HG03571 (cell line): ENCODE results near the gene PRDM16.

Experiments
- ATAC-seq: cut with Tn5 transposase; IDR thresholded peaks from one replicate; pipeline ENCODE4 v1.9.1; 2021; ENCODE audit not compliant: unreplicated experiment

PRDM16 gene

GRCh38 chr1:3314491-3315381, 245.7 kb downstream of the PRDM16 start:
- no peak for ATAC-seq

- ATAC-seq: no peak
Measured at GRCh38 chr1:3315399-3316339, 246.7 kb downstream of the PRDM16 start.

DNA sequence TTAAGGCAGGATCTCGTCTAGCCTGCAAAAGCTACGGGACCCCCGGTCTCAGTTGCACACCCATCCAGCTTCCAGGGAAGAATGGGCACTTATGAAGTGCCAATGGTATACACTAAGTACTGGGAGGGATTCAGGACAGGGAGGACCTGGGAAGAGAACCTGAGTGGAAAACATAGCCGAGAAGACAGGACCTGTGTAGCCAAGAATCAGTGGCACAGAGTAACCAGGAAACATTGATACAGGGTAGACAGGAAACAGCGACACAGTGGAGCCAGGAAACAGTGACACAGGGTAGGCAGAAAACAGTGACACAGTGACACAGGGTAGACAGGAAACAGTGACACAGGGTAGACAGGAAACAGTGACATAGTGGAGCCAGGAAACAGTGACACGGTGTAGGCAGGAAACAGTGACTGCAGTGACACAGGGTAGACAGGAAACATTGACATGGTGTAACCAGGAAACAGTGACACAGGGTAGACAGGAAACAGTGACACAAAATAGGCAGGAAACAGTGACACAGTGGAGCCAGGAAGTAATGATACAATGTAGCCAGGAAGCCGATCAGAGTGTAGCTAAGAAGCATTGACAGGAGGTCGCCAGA, 247.4 kb downstream of the PRDM16 start:
- ATAC-seq: no peak

DNA sequence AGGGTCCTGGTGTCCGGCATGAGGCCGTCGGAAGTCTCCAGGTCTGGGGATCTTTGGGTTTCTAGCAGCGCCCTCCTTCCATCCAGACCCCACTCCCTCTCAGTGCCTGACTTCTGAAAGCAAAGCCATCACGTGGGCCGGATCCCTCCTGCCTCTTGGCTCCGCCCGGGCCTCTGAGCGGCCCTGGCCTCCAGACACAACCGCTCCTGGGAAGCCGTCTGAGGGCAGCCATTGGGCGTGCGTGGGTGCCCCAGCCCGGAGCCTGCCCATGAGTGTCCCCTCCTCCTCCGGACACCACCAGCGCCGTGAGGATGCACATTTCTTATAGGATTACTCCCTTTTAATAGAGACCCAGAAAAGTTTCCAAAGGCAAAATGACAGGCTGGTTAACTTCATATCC, 248.5 kb downstream of the PRDM16 start:
- ATAC-seq: no peak

DNA sequence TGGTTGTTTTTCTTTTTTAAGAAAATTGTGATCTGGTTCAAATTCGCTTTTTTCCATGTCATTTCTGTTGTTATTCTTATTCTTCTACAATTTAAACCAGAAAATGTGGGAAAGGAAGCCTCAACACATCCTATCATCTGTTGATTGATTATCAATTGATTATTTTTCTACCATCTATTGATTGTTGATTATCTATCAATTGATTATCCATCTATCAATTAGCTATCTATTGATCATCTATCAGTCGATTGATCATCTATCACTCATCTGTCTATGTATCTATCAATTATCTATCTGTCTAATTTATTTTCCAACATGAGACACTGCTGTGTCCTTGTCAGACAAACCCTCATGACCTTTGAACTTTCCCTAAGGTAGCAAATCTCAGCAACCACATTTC, 249.3 kb downstream of the PRDM16 start:
- ATAC-seq: no peak

DNA sequence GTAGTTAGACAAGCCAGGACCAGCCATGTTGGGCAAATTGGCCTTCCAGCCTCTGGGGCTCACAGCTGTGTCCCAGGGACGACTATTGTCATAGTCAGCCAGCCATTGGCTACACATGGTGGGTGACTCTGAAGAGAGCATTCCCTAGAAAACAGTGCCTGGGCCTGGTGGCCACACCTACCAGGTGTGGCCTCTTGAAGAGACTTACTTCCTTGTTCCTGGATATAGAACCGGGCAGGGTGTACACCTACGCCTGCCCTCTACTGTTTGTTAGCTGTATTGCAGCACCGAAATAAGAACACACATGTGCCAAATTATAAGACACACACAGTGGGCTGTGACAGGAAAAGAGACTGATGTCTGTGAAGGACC, 250.9 kb downstream of the PRDM16 start:
- ATAC-seq: no peak

DNA sequence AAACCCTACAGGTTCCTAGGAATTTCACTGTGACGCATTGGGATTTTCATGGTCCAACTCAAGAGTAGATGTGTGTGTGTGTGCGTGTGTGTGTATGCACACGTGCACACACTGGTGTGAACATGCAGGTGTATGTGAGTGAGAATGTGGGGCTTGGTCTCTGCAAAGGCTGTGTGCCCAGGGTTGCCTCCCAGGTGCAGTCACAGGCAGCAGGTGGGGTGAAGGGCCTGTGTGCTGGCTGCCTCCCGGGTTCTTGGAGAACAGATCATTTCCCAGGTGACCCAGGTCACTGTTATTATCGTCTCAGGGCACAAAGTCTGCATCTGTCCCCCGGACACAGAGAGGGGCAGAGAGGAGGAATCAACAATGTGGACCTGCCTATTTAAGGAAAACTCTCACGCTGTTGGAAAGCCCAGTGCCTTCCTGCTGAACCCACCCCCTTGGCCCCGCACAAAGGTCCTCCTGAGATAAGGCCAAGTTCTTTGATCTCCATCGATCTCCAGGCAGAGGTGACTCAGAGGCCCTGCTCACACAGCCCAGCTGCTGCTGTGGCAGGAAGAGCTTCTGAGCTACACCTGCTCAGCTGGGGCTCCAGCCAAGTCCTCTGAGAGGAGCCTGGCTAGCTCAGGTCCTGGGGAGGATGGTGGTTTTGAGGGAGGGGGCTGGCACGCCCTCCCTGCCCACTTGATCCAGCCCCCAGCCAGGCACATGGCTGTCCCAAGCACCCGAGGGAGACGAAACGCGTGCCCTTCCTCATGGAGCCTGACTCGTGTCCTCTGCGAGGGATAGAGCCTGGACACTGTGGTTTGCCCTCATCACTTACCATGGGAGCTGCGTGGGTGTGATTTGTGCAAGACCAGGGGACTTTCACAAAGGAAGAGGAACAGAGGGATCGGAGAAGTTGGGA, 251.5 kb downstream of the PRDM16 start:
- no peak for ATAC-seq

GRCh38 chr1:3321559-3322449, 252.8 kb downstream of the PRDM16 start:
- ATAC-seq: no peak

- ATAC-seq: no peak
Measured at GRCh38 chr1:3322450-3323020, 253.5 kb downstream of the PRDM16 start.

DNA sequence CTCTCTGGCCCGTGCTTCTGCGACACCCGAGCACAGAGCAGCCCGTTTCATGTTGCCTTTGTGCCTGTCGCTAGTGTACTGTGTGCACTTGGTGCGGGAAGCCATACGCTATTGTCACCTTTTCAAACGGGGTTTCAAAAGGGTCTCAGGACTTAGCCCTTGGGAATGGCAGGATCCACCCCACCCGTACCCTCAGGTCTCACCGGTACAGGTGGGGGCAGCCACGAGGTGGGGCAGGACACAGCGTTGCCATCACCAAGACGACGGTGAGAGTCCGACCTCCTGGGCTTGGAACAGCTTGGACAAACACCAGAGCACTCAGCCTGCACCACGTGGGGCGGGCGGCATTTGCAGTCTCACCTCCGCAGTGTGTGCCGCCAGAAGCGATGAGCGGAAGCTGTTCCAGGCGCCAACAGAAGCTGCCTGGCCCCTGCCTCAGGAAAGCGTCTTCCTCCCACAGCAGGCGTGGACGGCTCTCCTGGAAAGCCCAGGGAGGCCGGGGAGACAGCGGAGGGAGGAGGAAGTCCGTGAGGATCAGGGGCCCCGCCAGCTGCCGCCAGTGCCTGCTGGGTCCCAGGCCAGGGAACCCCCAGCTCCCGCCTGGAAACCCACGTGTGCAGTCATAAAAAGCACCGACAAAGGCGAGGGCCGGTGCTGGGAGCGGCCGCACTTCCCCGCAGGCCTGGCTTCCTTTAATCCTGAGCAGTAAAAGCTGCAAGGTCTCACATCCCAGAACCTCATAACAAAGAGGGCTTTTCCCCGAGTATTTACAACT, 254.2 kb downstream of the PRDM16 start:
- ATAC-seq: no peak

- no peak for ATAC-seq
Measured at GRCh38 chr1:3323796-3324703, 255.0 kb downstream of the PRDM16 start.

- ATAC-seq: no peak
Measured at GRCh38 chr1:3324704-3325535, 255.9 kb downstream of the PRDM16 start.

DNA sequence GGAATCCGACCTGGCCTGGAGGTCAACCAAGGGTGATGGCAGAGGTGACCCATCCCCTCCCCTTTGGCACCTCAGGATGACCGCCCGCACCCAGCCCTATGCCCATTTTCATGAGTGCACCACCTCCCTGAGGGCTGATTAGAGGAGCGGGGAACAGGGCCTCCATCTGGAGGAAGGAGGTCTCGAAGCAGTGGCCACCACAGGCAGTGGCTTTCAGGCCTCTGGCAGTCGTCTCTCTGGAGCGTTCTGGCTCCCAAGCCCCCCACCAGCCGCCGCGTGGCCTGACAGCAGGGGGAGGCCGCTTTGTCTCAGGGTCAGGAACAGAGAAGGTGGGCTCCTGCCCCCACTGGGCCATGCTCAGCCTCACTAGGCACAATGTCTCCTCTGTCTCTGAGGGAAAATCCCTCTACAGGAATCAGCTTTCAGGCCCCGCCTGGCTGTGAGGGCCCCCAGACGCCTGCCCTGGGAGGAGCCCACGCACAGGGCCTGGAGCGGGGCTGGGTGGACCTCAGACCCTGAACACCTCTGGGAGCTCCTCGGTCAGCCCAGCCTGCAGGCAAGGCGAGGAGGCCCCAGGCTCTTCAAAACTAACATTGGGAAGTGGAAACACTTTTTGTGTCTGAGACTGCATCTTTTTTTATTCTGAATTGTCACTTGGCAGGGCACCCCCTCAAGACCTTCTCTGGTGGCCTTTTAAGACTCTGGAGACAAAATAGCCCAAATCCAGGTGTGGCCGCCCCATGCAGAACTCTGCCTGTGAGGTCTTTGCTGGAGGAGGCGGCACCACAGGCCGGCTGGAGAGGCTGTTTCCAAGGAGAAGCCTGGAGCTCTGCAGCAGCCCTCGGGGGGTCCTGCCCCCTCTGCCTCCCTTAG, 257.7 kb downstream of the PRDM16 start:
- ATAC-seq: no peak

DNA sequence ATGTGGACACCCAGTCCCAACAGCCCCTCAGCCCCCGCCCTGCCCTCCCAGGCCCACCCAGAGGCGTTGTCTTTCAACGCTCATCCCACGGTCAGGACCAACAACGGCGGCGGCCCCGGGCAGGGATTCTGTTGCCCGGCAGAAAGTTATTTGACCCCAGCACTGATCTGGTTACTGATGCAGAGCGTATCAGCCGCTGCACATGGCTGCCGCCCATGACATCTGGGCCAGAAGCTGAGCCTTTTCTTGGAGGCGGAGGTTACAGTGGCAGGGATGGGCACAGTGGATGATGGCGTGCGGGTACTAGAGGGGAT, 258.3 kb downstream of the PRDM16 start:
- ATAC-seq: no peak

DNA sequence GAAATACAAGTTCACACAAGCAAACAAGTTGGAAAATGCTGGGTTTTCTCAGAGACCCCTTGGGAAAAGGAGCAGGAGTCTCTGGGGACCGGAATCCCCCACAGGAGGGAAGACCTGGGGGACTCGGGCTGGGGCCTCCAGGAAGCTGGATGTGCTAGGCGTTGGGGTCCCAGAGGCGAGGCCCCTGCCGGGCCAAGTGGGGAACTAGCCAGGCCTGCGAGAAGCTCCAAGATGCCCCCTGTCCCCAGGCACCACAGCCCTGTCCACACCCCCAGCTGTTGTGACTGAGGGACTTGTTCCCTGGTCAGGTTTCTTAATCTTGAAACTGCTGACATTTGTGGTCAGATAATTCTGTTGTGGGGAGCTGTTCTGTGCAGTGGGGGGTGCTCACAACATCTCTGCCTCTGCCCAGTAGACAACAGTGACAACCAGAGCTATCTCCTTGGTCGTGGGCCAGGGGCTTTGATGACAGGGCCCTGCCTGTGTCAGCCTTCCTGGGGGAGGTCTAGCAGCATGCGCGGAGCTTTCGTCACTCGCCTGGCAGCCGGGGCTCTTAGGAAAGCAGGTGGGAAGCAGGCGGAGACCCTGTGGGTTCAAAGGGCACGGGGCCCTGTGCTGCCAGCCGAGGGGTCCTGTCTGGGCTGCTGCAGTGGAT, 259.1 kb downstream of the PRDM16 start:
- no peak for ATAC-seq
